Measurements from ENCODE around the gene SART1.

SART1 gene

GRCh38 chr11:65977621-65978390 is 16.3 kb downstream of the SART1 start:
- no peak for DNase-seq
- Histone ChIP-seq H3K27ac (ENCODE audit: insufficient read depth, low read length, poor library complexity, severe bottlenecking) (no peak overlapping the region), H3K27me3 (replicated peaks; ENCODE audit: control insufficient read depth, insufficient read depth, low read length, poor library complexity, severe bottlenecking) (no peaks in the 10 kb centered on the region), H3K4me1 (ENCODE audit: control insufficient read depth, insufficient read depth, low read length, poor library complexity, severe bottlenecking) (no peaks in the 10 kb centered on the region), H3K36me3 (ENCODE audit: control insufficient read depth, insufficient read depth, low read length) (peaks cover 40% of the 10 kb centered on the region), H3K9me3 (ENCODE audit: control insufficient read depth, low read length) (no peaks in the 10 kb centered on the region), H3K4me3 (ENCODE audit: insufficient read depth, low read depth, low read length, poor library complexity, severe bottlenecking) (no peak overlapping the region)

GRCh38 chr11:65978391-65979238 is 17.1 kb downstream of the SART1 start:
- Histone ChIP-seq H3K9me3 (ENCODE audit: control insufficient read depth, low read length) (no peaks in the 10 kb centered on the region), H3K4me3 (ENCODE audit: insufficient read depth, low read depth, low read length, poor library complexity, severe bottlenecking) (no peak overlapping the region), H3K27me3 (replicated peaks; ENCODE audit: control insufficient read depth, insufficient read depth, low read length, poor library complexity, severe bottlenecking) (no peaks in the 10 kb centered on the region), H3K4me1 (ENCODE audit: control insufficient read depth, insufficient read depth, low read length, poor library complexity, severe bottlenecking) (no peaks in the 10 kb centered on the region), H3K27ac (ENCODE audit: insufficient read depth, low read length, poor library complexity, severe bottlenecking) (no peak overlapping the region), H3K36me3 (ENCODE audit: control insufficient read depth, insufficient read depth, low read length) (peaks cover 36% of the 10 kb centered on the region)
- DNase-seq = no peak

GRCh38 chr11:65979261-65979759 is 17.8 kb downstream of the SART1 start:
- no peak overlapping the region for H3K4me3 ChIP-seq (ENCODE audit: insufficient read depth, low read depth, low read length, poor library complexity, severe bottlenecking)
- no peaks in the 10 kb centered on the region for H3K9me3 ChIP-seq (ENCODE audit: control insufficient read depth, low read length)
- no peaks in the 10 kb centered on the region for H3K27me3 ChIP-seq (replicated peaks; ENCODE audit: control insufficient read depth, insufficient read depth, low read length, poor library complexity, severe bottlenecking)
- no peak for DNase-seq
- no peak overlapping the region for H3K27ac ChIP-seq (ENCODE audit: insufficient read depth, low read length, poor library complexity, severe bottlenecking)
- H3K4me1 ChIP-seq (ENCODE audit: control insufficient read depth, insufficient read depth, low read length, poor library complexity, severe bottlenecking) = no peaks in the 10 kb centered on the region
- H3K36me3 ChIP-seq (ENCODE audit: control insufficient read depth, insufficient read depth, low read length) = peaks cover 35% of the 10 kb centered on the region

GRCh38 chr11:65981101-65981740 is 19.7 kb downstream of the SART1 start:
- H3K4me3 ChIP-seq (ENCODE audit: insufficient read depth, low read depth, low read length, poor library complexity, severe bottlenecking) = no peak overlapping the region

GRCh38 chr11:65981972-65982823 is 20.7 kb downstream of the SART1 start:
- H3K36me3 ChIP-seq (ENCODE audit: control insufficient read depth, insufficient read depth, low read length) = peaks cover 22% of the 10 kb centered on the region
- no peaks in the 10 kb centered on the region for H3K27me3 ChIP-seq (replicated peaks; ENCODE audit: control insufficient read depth, insufficient read depth, low read length, poor library complexity, severe bottlenecking)
- no peak overlapping the region for H3K4me3 ChIP-seq (ENCODE audit: insufficient read depth, low read depth, low read length, poor library complexity, severe bottlenecking)

More at GRCh38 chr11:65981101-65981740, 19.7 kb downstream of the SART1 start:
- H3K4me1 ChIP-seq (ENCODE audit: control insufficient read depth, insufficient read depth, low read length, poor library complexity, severe bottlenecking) = no peaks in the 10 kb centered on the region
- DNase-seq = no peak
- no peaks in the 10 kb centered on the region for H3K9me3 ChIP-seq (ENCODE audit: control insufficient read depth, low read length)
- H3K27me3 ChIP-seq (replicated peaks; ENCODE audit: control insufficient read depth, insufficient read depth, low read length, poor library complexity, severe bottlenecking) = no peaks in the 10 kb centered on the region
- no peak overlapping the region for H3K27ac ChIP-seq (ENCODE audit: insufficient read depth, low read length, poor library complexity, severe bottlenecking)
- peaks cover 31% of the 10 kb centered on the region for H3K36me3 ChIP-seq (ENCODE audit: control insufficient read depth, insufficient read depth, low read length)

GRCh38 chr11:65982824-65983588 is 21.5 kb downstream of the SART1 start:
- H3K36me3 ChIP-seq (ENCODE audit: control insufficient read depth, insufficient read depth, low read length) = peaks cover 15% of the 10 kb centered on the region
- H3K9me3 ChIP-seq (ENCODE audit: control insufficient read depth, low read length) = no peaks in the 10 kb centered on the region
- H3K4me3 ChIP-seq (ENCODE audit: insufficient read depth, low read depth, low read length, poor library complexity, severe bottlenecking) = no peak overlapping the region
- no peaks in the 10 kb centered on the region for H3K4me1 ChIP-seq (ENCODE audit: control insufficient read depth, insufficient read depth, low read length, poor library complexity, severe bottlenecking)
- DNase-seq = no peak
- no peak overlapping the region for H3K27ac ChIP-seq (ENCODE audit: insufficient read depth, low read length, poor library complexity, severe bottlenecking)
- no peaks in the 10 kb centered on the region for H3K27me3 ChIP-seq (replicated peaks; ENCODE audit: control insufficient read depth, insufficient read depth, low read length, poor library complexity, severe bottlenecking)

More at GRCh38 chr11:65981972-65982823, 20.7 kb downstream of the SART1 start:
- Histone ChIP-seq H3K9me3 (ENCODE audit: control insufficient read depth, low read length) (no peaks in the 10 kb centered on the region), H3K4me1 (ENCODE audit: control insufficient read depth, insufficient read depth, low read length, poor library complexity, severe bottlenecking) (no peaks in the 10 kb centered on the region), H3K27ac (ENCODE audit: insufficient read depth, low read length, poor library complexity, severe bottlenecking) (no peak overlapping the region)
- DNase-seq = no peak

- no peak overlapping the region for H3K4me3 ChIP-seq (ENCODE audit: insufficient read depth, low read depth, low read length, poor library complexity, severe bottlenecking)
- peaks cover 10% of the 10 kb centered on the region for H3K36me3 ChIP-seq (ENCODE audit: control insufficient read depth, insufficient read depth, low read length)
- no peak overlapping the region for H3K27ac ChIP-seq (ENCODE audit: insufficient read depth, low read length, poor library complexity, severe bottlenecking)
- no peaks in the 10 kb centered on the region for H3K9me3 ChIP-seq (ENCODE audit: control insufficient read depth, low read length)
- no peaks in the 10 kb centered on the region for H3K27me3 ChIP-seq (replicated peaks; ENCODE audit: control insufficient read depth, insufficient read depth, low read length, poor library complexity, severe bottlenecking)
- DNase-seq = no peak
- H3K4me1 ChIP-seq (ENCODE audit: control insufficient read depth, insufficient read depth, low read length, poor library complexity, severe bottlenecking) = no peaks in the 10 kb centered on the region
Measured at GRCh38 chr11:65983589-65983987, 22.1 kb downstream of the SART1 start.

- no peak overlapping the region for H3K4me3 ChIP-seq (ENCODE audit: insufficient read depth, low read depth, low read length, poor library complexity, severe bottlenecking)
- no peaks in the 10 kb centered on the region for H3K9me3 ChIP-seq (ENCODE audit: control insufficient read depth, low read length)
- H3K27ac ChIP-seq (ENCODE audit: insufficient read depth, low read length, poor library complexity, severe bottlenecking) = no peak overlapping the region
- H3K4me1 ChIP-seq (ENCODE audit: control insufficient read depth, insufficient read depth, low read length, poor library complexity, severe bottlenecking) = no peaks in the 10 kb centered on the region
- H3K36me3 ChIP-seq (ENCODE audit: control insufficient read depth, insufficient read depth, low read length) = no peaks in the 10 kb centered on the region
- no peaks in the 10 kb centered on the region for H3K27me3 ChIP-seq (replicated peaks; ENCODE audit: control insufficient read depth, insufficient read depth, low read length, poor library complexity, severe bottlenecking)
- DNase-seq = no peak
Measured at GRCh38 chr11:65987336-65987735, 25.8 kb downstream of the SART1 start.
